Caco-2 (cell line): ENCODE data around the gene LRRC8E. TPM values are rescaled to one million over a fixed set of nuclear protein-coding genes. Genes with fewer than 3 reads are reported as not detected.

Experiments
- BruUV-seq: library from RNA; stranded (reverse); fragments of 400-500 nt; replicated peaks from 2 replicates; lab custom pipeline; 2021; lab: Mats Ljungman, UMichigan
- CTCF ChIA-PET: fragments of 300-600 bp; sonication (Branson Sonifier 250); formaldehyde crosslinking; loops from one replicate; lab custom pipeline; 2022; ENCODE audit warnings: antibody characterized with exemption; lab: Charles Lee
- POLR2A ChIA-PET: fragments of 300-600 bp; sonication (Branson Sonifier 250); formaldehyde crosslinking; loops from one replicate; lab custom pipeline; 2022; ENCODE audit warnings: antibody characterized with exemption; lab: Charles Lee
- DNase-seq, 2 experiments: peaks; one replicate each; pipeline versions ENCODE4 v3.0.0 to v3.0.0-alpha.2; 2020 to 2022
- H3K27me3 ChIP-seq: replicated peaks from 2 replicates; pipeline ENCODE4 v1.6.0; 2011; ENCODE audit warnings: low read length; ENCODE audit not compliant: control insufficient read depth, insufficient read depth
- H3K36me3 ChIP-seq: 2 replicates; pipeline ENCODE4 v1.5.1; 2011; ENCODE audit warnings: low read length; ENCODE audit not compliant: control insufficient read depth, insufficient read depth
- H3K4me1 ChIP-seq: fragments of 250-450 bp; sonication (Bioruptor Pico); 2 replicates; pipeline ENCODE4 v1.5.1; 2020; ENCODE audit warnings: mild to moderate bottlenecking
- H3K4me3 ChIP-seq: 2 replicates; pipeline ENCODE4 v1.5.1; 2011; ENCODE audit warnings: low read depth, mild to moderate bottlenecking, control low read depth, low read length
- H3K9me3 ChIP-seq: fragments of 250-450 bp; sonication (Bioruptor Pico); 2 replicates; pipeline ENCODE4 v1.5.1; 2020; ENCODE audit warnings: mild to moderate bottlenecking, moderate library complexity
- H3K27ac Mint-ChIP-seq: one replicate; pipeline ENCODE4 v1.8.0; 2022; ENCODE audit warnings: mixed read lengths; ENCODE audit not compliant: unreplicated experiment
- H3K27me3 Mint-ChIP-seq: one replicate; pipeline ENCODE4 v1.8.0; 2022; ENCODE audit warnings: mixed read lengths; ENCODE audit not compliant: insufficient read depth, unreplicated experiment
- H3K36me3 Mint-ChIP-seq: one replicate; pipeline ENCODE4 v1.8.0; 2022; ENCODE audit warnings: mild to moderate bottlenecking, mixed read lengths; ENCODE audit not compliant: insufficient read depth, unreplicated experiment
- H3K4me1 Mint-ChIP-seq: one replicate; pipeline ENCODE4 v1.8.0; 2022; ENCODE audit warnings: low read depth, mixed read lengths; ENCODE audit not compliant: unreplicated experiment
- H3K4me3 Mint-ChIP-seq: one replicate; pipeline ENCODE4 v1.8.0; 2022; ENCODE audit warnings: mild to moderate bottlenecking, moderate library complexity, mixed read lengths; ENCODE audit not compliant: unreplicated experiment
- H3K9me3 Mint-ChIP-seq: one replicate; pipeline ENCODE4 v1.8.0; 2022; ENCODE audit warnings: mixed read lengths; ENCODE audit not compliant: unreplicated experiment
- intact Hi-C: fragments of 100-400 bp; cut with micrococcal nuclease; formaldehyde crosslinking; loops from one replicate; pipeline ENCODE4 v1.10.0; 2022; ENCODE audit not compliant: unreplicated experiment
- total RNA-seq: library from RNA; stranded (reverse); gene quantifications from 2 replicates; pipeline ENCODE4 v1.2.3, GENCODE V29; 2022
- TF ChIP-seq, protein P1 (sequence below), 2 experiments: fragments of 200-600 bp in 1 of 2; IDR thresholded peaks; 1 replicate in 1 of 2; 2 replicates in 1 of 2; pipeline versions ENCODE4 v1.5.1 to v1.8.0; 2011 to 2022; ENCODE audit warnings: antibody characterized with exemption in 1 of 2, control low read depth in 1 of 2, inconsistent platforms in 1 of 2, low read depth in 1 of 2, low read length in 1 of 2, mild to moderate bottlenecking in 1 of 2, moderate library complexity in 1 of 2; ENCODE audit not compliant: insufficient read depth in 1 of 2, severe bottlenecking in 1 of 2, unreplicated experiment in 1 of 2

The LRRC8E gene
- total RNA-seq, 1 experiment from 2014 or later = 6.7 TPM

DNA sequence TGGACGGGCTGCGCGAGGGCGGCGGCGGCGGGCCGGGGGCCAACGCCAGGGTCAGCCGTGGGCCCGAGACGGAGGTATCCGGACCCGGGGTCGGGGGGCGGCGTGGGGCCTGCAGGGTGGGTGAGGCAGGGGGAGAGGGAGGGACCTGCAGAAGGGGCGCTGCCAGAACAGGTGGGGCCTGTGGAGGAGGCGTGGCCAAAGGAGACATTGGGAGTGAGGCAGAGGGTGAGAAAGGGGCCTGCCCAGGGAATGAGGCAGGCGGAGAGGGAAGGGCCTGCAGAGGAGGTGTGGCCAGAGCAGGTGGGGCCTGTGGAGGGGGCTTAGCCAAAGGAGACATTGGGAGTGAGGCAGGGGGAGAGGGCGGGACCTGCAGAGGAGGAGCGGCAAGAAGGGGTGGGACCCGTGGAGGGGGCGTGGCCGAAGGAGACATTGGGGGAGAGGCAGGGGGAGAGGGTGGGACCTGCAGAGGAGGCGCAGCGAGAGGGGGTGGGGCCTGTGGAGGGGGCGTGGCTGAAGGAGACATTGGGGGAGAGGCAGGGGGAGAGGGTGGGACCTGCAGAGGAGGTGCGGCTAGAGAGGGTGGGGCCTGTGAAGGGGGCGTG is 18.3 kb upstream of the LRRC8E start:
- H3K4me3 ChIP-seq = peak overlapping the region; percentile 77
- Mint-ChIP-seq H3K4me1 (peaks cover 9% of the 10 kb centered on the region), H3K4me3 (peak overlapping the region; percentile 87), H3K27me3 (no peaks in the 10 kb centered on the region), H3K27ac (peak overlapping the region; percentile 89), H3K36me3 (peaks cover 19% of the 10 kb centered on the region), H3K9me3 (no peaks in the 10 kb centered on the region)
- ChIA-PET CTCF (interaction anchor here (0.5 to 2.2 kb wide), 18 partner anchors 9 to 1026 kb away, joined by 3 to 50 read pairs (median 7); partner anchors contain the start of genes LRRC8E, MAP2K7, SNAPC2 and TIMM44), POLR2A (interaction anchor here (0.5 to 2.2 kb wide), 6 partner anchors 18 to 73 kb away, joined by 4 to 20 read pairs (median 14); partner anchors contain the start of genes LRRC8E, MAP2K7, SNAPC2 and TIMM44)
- TF ChIP-seq, protein P1, sequence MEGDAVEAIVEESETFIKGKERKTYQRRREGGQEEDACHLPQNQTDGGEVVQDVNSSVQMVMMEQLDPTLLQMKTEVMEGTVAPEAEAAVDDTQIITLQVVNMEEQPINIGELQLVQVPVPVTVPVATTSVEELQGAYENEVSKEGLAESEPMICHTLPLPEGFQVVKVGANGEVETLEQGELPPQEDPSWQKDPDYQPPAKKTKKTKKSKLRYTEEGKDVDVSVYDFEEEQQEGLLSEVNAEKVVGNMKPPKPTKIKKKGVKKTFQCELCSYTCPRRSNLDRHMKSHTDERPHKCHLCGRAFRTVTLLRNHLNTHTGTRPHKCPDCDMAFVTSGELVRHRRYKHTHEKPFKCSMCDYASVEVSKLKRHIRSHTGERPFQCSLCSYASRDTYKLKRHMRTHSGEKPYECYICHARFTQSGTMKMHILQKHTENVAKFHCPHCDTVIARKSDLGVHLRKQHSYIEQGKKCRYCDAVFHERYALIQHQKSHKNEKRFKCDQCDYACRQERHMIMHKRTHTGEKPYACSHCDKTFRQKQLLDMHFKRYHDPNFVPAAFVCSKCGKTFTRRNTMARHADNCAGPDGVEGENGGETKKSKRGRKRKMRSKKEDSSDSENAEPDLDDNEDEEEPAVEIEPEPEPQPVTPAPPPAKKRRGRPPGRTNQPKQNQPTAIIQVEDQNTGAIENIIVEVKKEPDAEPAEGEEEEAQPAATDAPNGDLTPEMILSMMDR (IDR thresholded peaks at IDR 0.05; ENCODE audit: insufficient read depth in 1 of 2, low read depth in 1 of 2, low read length in 1 of 2, severe bottlenecking in 1 of 2, unreplicated experiment in 1 of 2) = no peak
- H3K4me1 ChIP-seq = peaks cover 11% of the 10 kb centered on the region
- H3K36me3 ChIP-seq = no peaks in the 10 kb centered on the region
- H3K27me3 ChIP-seq = no peaks in the 10 kb centered on the region; the same call in 1 of the 2 replicates
- intact Hi-C loops = loop anchor here (1.0 to 2.0 kb wide), 2 partner anchors 33 to 50 kb away; partner anchors contain the start of genes MAP2K7 and SNAPC2
- H3K9me3 ChIP-seq = no peaks in the 10 kb centered on the region
- no TSS peak for BruUV-seq
- peak; percentile 85 to 94 for DNase-seq

DNA sequence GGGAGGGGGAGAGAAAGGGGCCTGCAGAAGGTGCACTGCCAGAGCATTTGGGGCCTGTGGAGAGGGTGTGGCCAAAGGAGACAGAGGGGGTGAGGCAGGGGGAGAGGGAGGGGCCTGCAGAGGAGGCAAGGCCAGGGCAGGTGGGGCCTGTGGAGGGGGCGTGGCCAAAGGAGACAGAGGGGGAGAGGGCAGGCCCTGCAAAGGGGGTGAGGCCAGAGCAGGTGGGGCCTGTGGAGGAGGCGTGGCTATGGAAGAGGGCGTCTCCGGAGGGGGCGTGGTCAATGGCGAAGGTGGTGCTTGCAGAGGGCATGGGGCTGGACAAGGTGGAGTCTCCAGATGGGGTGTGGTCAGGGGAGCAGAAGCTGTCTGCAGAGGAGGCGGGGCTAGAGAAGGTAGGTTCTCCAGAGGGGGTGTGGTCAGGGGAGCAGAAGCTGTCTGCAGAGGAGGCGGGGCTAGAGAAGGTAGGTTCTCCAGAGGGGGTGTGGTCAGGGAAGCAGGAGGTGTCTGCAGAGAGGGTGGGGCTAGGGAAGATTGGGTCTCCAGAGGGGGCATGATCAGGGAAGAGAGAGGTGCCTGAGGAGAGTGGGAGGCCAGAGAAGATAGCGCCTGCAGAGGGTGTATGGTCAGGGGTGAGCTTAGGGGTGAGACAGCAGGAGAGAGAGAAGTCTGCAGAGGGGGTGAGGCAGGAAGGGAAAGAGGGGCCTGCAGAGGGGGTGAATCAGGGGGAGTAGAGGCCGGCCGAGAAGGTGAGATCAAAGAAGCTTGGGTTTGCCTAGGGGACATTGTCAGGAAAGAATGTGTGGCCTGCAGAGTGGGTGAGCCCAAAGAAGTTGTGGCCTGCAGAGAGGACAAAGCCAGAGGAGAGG is 17.5 kb upstream of the LRRC8E start:
- no peaks in the 10 kb centered on the region for H3K36me3 ChIP-seq
- Mint-ChIP-seq H3K4me3 (peak overlapping the region; percentile 87), H3K9me3 (no peaks in the 10 kb centered on the region), H3K27ac (peak overlapping the region; percentile 45), H3K36me3 (peaks cover 19% of the 10 kb centered on the region), H3K4me1 (peaks cover 9% of the 10 kb centered on the region), H3K27me3 (no peaks in the 10 kb centered on the region)
- no peak overlapping the region for H3K4me3 ChIP-seq
- ChIA-PET CTCF (interaction anchor here (0.6 to 1.2 kb wide), 2 partner anchors 18 to 1182 kb away, joined by 5 to 8 read pairs; no protein-coding TSS in a partner anchor), POLR2A (no interaction called here)
- H3K9me3 ChIP-seq = no peaks in the 10 kb centered on the region
- H3K4me1 ChIP-seq = peaks cover 11% of the 10 kb centered on the region
- BruUV-seq = no TSS peak
- peak; percentile 76 to 91 for DNase-seq
- TF ChIP-seq, protein P1 (IDR thresholded peaks at IDR 0.05; ENCODE audit: insufficient read depth in 1 of 2, low read depth in 1 of 2, low read length in 1 of 2, severe bottlenecking in 1 of 2, unreplicated experiment in 1 of 2) = no peak
- intact Hi-C loops = no loop called here
- no peaks in the 10 kb centered on the region; the same call in 1 of the 2 replicates for H3K27me3 ChIP-seq
